SW 1271 (cell line): ENCODE measurements around the gene PAFAH1B2.
"Not testable (repeated sequence)": the region's sequence is repeated elsewhere in the genome, so short reads cannot be mapped to it uniquely, and the experiment has no call there.

ENCODE experiments used
- DNase-seq, 2 experiments: peaks; one replicate each; lab custom pipeline; 2025; lab: John Stamatoyannopoulos, UW

PAFAH1B2 gene

DNA sequence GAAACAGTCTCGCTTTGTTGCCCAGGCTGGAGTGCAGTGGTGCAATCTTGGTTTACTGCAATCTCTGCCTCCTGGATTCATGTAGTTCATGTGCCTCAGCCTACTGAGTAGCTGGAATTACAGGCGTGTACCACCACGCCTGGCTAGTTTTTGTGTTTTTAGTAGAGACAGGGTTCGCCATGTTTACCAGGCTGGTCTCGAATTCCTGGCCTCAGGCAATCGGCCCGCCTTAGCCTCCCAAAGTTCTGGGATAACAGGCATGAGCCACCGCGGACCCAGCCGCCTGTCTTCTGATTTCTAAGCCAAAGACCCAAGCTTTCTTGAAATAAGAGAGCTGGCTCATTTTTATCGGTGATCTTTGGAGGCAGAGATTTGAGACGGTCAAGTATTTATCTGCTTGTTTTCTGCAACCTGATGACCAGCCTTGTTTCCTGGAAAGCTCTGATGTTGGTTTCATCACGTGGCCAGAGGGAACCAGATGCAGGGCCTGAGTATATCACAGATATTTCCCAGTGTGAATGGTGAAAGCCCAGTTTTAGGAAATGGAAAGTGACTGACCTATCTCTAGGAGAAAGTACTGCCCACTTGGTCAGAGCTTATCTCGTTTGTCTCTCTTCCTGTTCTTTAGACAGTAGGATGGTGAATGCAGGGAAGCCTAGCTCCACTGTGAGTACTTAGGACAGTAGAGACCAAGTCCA lies 28.8 kb downstream of the PAFAH1B2 start:
- no peak for DNase-seq

DNA sequence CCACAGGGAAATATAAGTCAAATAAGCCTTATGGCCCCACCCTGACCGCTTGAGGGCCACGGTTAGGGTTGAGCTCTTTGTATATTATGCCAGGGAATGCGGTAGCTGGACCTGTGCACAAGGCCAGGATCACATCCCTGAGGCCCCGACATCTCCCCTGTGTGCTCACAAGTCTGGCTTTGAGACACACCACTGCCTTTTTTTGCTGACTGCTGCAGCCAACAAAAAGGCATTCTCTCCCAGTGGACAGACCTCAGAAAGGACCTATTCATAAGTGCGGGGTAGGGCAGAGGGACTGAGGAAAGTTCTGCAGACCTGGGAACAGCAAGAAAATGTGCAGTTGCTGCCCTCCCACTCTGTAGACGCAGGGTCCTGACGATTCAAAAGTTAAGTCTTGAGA lies 31.0 kb downstream of the PAFAH1B2 start:
- DNase-seq = no peak

DNA sequence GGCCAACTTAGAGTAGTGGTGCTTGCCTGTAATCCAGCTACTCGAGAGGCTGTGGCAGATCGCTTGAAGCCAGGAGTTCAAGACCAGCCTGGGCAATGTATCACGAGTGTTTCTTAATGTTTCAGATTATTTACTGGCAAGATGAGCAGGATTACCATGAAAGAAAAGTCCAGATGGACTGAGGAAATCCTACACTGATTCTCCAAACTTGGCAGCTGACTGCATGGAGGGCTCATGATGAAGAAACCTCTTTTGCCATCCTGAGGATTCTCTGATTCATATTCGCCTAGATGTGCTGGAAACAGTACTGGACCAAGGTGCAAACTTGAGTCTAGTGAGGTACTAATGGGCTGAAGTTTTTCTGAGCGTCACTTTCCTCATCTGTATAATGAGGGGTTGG lies 31.7 kb downstream of the PAFAH1B2 start:
- DNase-seq = no peak

DNA sequence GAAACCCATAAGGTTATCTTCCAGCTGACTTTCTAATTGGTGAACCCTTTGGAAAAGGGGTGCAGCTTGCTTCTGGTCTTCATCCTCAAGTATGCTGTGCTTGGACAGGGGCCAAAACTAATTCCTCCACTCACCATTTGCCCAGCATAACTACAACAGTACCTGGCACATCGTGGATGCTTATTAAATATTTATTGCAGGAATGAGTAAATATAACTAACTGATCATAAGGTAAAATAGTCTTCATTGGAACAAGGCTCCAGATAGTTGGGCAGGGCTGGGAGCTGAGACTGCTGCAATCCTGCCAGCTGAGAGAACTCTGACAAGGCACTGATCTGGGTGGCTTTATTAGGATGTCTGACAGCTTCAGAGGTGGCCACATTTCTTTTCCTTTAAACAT lies 32.1 kb downstream of the PAFAH1B2 start:
- no peak for DNase-seq

DNA sequence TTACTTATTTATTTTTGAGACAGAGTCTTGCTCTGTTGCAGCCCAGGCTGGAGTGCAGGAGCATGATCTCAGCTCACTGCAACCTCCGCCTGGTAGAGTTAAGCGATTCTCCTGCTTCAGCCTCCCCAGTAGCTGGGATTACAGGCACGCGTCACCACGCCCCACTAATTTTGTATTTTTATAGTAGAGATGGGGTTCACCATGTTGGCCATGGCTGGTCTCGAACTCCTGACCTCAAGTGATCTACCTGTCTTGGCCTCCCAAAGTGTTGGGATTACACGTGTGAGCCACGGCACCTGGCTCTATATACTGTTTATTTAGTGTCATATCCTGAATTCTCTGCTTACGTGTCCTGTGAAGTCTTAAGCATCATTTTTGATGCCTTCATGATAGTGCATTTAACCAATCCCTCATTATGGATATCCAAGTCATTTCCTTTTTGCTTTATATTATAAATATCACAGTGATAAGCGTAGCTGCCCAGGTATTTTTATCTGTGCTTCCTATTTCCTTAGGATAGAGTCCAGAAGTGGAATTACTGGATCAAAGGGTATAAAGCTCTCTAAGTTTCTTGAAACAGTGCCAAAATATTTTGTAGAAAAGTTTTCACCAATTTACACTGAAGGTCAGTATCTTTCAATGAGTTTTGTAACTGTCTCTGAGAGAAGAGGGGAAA lies 33.6 kb downstream of the PAFAH1B2 start:
- no peak for DNase-seq

DNA sequence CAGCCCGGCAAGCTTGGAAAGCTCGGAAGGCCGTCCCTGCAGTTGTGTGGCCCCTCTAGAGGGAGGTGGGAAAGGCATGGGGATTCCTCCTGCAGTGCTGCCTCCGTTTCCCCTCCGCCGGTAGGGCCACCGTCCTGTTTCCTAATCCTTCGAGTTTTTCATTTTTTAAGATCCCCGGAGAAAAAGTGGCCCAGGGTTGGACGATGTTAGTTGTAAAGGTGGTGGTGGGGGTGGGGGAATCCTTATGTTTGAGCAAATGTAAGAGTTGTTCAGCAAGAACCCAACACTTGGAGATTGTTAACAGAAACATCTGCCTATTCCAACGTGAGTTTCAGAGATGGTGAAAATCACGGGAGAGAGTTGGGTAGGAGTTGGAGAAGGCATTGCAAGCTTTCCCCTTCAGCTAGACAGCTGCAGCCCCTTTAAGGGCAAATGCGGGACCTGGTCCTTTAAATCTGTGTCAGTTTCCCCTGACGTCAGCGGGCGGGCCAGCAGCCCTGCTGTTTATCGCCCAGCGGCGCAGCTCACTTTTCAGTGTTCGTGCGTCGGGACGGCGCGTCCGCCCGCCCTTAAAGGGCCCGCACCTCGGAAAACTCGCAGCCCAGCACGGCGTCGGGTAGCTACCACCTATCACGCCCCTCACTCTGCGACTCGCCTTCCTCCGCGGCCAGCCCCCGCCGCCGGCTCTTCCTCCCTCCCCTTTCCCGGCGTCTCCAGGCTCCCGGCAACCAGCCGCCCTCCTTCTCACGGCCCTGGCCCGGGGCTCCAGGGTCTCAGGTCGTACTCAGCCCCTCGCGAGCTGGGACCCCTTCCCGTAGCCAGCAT lies 34.3 kb downstream of the PAFAH1B2 start, which contains the start of gene SIDT2:
Gene SIDT2 (plus strand): TSS at position 534 of the 825 bp plus-strand sequence. CDS start 521 bp downstream, outside the sequence.
- DNase-seq = peak; percentile 29 to 80

DNA sequence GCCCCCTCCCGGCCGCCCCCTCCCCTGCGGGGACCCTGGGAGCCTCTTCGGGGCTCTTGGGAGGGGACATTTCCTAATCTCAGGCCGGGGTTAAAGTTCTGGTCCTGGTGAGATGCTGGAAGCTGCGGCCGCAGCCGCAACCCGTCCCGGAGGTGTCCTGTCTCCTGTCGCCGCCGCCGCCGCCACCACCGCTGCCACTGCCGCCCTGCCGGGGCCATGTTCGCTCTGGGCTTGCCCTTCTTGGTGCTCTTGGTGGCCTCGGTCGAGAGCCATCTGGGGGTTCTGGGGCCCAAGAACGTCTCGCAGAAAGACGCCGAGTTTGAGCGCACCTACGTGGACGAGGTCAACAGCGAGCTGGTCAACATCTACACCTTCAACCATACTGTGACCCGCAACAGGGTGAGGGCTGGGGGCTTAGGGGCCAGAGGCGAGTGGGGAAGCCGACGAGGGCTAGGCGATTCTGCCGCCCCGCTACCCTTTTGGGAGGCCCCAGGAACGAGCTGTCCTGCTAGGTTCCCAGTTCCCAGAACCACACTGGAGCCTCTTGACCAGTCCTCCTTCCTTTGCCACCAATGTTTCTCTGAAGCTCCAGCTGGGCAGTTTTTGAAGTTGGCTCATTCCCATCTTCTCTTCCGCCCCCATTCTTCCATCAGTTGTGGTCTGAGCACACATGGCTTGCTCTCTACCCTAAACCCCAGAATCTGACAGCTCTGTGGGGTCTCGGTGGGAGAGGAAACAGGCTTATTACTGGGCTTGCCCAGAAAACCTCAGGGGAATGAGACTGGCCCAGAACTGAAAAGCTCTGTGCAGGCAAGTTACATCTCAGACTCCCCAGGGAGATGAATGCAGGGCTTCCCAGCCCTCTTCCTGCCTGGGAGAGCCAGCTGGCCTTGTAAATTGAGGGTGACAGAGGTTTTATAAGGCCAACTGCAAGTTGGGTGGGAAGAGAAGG lies 35.2 kb downstream of the PAFAH1B2 start:
- no peak for DNase-seq

DNA sequence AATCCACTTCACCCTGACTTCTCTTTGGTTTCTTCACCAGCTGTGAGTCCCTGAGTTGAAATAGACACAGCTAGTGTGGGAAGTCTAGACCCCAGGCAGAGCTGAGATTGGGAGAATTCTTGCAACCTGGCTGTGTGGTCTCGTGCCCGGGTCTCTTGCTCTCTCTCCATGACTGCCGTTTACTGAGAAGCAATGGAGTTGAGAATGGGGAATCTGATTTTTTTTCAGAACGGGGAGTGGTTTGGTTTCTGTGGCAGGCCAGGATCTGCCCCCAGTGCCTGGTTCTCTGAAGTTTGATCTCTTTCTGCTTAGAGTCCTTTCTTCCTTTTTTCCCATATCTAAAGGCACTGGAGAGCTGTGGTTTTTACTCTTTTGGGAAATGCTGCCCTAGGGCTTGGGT lies 35.9 kb downstream of the PAFAH1B2 start:
- DNase-seq = no peak

DNA sequence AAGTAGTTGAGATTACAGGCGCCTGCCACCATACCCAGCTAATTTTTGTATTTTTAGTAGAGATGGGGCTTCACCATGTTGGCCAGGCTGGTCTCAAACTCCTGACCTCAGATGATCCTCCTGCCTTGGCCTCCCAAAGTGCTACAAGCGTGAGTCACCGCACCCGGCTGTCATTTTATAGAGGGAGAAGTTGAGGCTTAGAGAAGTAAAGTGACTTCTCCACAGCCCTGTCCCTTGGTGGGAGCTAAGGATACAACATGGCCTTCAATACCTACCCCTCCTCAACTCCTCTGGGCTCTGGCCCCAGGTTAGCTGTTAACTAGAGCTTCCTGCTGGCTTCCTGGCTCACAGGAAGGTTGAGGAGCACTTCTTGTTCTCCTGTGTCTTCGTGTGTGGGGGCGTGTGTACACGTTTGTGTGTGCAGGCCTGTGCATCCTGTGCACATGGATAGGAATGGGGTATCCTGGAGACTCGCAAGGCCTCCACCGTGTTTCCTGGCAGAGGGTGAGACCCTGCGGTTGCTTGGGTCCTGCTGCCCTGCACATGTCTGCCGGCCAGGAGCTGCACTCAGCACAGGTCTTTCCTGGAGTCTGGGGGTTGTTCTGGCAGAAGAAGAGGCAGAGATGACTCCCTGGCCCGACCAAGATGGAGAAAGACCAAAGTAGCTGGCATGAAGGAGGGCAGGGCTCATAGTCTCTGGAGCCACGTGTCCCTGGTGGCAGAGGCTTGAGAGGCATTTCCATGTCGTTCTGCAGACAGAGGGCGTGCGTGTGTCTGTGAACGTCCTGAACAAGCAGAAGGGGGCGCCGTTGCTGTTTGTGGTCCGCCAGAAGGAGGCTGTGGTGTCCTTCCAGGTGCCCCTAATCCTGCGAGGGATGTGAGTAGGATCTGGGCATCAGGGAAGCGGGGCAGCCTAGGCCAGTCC lies 36.8 kb downstream of the PAFAH1B2 start:
- no peak for DNase-seq

DNA sequence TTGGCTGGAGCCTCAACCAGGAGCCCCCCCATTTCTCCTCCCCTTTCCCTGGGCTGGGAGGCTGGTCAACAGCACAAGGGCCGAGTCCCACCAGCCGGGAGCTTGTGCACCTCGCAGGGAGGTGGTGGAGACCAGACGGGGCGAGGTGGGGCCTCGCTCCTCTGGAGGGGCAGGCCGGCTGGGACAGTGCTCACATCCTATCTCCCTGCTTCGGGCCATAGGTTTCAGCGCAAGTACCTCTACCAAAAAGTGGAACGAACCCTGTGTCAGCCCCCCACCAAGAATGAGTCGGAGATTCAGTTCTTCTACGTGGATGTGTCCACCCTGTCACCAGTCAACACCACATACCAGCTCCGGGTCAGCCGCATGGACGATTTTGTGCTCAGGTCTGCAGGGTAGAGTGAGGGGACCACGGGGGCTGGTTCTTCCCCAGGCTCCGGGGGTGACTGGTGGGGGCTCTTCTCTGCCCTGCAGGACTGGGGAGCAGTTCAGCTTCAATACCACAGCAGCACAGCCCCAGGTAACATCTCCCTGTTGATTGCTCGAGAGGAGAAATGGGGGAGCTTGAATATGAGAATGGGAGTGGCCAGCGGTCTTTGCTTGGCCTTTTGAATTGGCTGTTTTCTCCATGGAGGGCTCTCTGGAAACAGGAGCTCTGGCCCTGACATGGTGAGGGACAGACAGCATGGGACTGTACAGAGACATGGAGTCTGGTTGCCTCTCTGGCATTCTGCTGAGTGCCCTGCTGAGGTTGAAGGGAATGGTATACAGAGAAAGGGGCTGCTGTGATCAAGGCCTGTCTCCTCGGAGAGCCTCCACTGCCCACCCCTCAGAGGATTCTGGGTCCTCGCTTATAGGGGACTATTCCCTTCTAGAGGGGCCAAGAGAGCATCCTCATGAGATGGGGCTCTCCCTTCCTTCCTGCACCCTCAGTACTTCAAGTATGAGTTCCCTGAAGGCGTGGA lies 37.8 kb downstream of the PAFAH1B2 start:
- DNase-seq = no peak

DNA sequence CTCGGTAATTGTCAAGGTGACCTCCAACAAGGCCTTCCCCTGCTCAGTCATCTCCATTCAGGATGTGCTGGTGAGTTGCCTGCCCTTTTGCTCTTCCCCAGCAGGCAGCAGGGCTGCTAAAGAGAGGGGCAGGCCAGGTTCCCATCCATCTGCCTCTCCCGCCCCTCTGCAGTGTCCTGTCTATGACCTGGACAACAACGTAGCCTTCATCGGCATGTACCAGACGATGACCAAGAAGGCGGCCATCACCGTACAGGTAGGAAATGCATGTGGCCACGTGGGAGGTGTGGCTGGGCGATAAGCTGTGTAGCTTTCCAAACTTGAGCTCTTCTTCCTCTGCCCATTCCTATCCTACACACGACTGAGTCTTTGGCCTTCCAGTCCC lies 38.5 kb downstream of the PAFAH1B2 start:
- no peak for DNase-seq

DNA sequence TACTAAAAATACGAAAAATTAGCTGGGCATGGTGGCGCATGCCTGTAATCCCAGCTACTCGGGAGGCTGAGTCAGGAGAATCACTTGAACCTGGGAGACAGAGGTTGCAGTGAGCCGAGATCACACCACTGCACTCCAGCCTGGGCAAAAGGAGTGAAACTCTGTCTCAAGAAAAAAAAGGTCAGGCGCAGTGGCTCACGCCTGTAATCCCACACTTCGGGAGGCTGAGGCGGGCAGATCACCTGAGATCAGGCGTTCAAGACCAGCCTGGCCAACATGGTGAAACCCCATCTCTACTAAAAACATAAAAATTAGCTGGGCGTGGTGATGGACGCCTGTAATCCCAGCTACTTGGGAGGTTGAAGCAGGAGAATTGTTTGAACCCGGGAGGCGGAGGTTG lies 39.1 kb downstream of the PAFAH1B2 start:
- DNase-seq = not testable (repeated sequence)

DNA sequence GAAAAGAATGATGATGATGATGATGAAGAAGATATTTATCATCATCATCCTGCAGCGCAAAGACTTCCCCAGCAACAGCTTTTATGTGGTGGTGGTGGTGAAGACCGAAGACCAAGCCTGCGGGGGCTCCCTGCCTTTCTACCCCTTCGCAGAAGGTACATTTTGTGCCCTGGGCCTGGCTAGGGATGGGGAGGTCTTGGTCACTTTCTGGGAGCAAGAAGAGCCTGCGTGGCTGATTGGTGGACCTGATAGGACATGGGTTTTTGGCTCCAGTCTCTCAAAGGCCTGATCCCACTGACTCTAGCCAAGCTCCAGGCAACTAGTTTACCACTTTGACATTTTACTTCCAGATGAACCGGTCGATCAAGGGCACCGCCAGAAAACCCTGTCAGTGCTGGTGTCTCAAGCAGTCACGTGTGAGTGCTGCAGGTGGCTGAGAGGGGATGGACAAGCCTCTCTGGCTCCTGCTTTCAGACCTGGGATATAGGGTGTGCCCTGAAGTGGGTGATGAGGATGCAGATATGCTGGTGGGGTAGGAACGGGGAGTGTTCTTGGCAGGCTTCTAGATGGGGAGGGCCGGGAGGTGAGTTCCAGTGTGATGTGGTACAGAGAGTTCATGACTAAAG lies 39.8 kb downstream of the PAFAH1B2 start:
- no peak for DNase-seq

DNA sequence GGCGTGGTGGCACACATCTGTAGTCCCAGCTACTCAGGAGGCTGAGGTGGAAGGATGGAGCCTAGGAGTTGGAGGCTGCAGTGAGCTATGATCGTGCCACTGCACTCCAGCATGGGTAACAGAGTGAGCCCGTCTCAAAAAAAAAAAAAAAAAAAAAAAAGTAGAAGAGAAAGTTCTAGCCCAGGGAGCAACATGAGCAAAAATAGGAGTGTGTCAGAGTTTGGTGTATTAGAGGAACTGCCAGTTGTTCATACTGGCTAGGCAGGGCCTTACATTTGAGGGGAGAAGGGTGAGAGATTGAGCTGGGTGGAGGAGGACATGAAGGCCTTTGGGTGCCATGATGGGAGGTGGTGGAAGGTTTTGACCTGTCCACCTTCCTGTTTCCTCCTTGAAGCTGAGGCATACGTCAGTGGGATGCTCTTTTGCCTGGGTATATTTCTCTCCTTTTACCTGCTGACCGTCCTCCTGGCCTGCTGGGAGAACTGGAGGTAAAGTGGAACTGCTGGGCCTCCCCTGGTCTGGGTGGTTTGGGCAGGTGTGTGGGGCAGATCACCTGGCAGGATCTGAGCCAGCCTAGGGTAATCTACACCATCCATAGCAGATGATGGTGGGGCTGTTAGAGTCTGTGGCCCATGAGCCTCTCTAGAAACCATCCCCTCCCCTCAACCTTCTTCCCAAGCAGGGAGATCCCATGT lies 41.8 kb downstream of the PAFAH1B2 start:
- no peak for DNase-seq

DNA sequence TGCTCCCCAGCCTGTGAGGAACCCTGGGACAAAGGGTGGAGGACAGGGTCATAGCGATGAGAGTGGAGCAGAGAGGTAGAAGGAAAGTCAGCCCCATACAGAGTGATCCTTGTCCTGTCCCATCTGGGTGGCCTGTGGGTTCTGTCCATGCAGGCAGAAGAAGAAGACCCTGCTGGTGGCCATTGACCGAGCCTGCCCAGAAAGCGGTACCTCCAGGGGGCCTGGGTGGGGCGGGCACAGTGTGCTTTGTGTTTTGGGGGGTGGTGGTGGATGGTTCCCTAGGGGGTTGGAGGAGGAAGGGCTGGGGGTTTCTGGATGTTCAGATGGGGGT lies 42.3 kb downstream of the PAFAH1B2 start:
- no peak for DNase-seq

DNA sequence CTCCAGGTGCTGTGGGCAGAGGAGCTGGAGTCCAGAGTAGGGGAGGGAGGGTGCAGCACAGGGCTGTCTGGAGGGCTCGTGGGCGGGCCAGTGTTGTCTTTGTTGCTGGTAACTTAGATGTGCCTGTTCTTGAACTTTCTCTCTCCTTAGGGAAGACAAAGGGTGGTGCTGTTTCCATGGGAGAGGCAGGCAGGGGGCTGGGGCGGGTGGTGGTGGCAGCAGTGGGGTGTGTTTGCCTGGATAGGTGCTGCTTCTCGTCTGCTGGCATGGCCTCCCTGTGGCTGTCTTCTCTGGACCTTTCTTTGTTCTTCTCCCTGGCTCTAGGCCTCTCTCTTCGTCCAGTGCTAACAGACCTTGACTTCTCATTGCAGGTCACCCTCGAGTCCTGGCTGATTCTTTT lies 42.9 kb downstream of the PAFAH1B2 start:
- no peak for DNase-seq

DNA sequence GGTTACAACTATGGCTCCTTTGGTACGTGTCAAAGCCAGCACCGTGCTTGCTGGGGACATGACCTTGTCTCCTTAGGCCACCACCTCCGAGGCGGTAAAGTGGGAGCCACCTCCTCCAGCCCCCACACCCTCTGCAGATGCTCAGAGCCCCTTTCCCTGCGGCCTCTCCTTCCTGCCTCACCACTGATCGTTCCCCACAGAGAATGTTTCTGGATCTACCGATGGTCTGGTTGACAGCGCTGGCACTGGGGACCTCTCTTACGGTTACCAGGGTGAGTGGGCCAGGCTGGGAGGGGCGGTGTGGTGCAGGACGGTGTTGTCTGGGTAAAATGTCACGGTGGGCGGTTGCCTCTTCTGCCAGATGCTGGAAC lies 43.3 kb downstream of the PAFAH1B2 start:
- no peak for DNase-seq

DNA sequence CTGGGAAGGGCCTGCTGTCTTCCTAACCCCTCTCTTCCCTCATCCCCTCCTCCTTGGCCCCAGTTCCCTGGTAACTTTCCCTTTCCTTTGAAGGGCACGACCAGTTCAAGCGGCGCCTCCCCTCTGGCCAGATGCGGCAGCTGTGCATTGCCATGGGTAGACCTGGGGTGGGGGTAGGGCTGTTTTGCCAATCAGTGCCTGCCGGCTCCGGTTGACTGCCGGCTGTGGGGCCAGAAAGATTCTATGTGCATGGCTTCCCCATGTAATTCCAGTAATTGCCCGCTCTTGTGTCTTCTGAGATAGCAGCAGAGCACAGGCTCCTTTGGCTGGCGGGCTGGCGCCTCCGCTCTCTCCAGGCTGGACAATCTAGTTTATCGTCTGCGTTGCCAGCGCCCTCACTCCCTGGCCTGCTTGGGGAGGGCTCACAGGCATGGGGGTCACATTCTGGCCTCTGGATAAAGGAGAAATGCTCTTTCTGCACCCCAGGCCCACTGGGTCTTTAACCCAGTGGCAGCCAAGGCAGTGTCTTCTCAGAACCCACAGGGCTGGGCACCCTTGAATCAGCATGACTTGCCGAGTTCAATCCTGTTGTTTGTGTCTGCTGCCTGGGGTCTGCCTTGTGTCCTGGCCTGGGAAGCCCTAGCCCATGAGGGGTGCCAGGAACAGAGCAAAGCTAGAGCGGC lies 43.9 kb downstream of the PAFAH1B2 start:
- DNase-seq = no peak
